HEK293 (cell line): Measurements from ENCODE around the gene NFS1.

Experiments used
- AEBP2 ChIP-seq: fragments of 450-650 bp; formaldehyde crosslinking; IDR thresholded peaks from 2 replicates; pipeline ENCODE4 v1.5.1; 2016; ENCODE audit warnings: missing biosample characterization, missing genetic modification characterization, borderline replicate concordance
- BCL6B ChIP-seq: fragments of 450-650 bp; formaldehyde crosslinking; IDR thresholded peaks from 2 replicates; pipeline ENCODE4 v1.5.1; 2017; ENCODE audit warnings: missing biosample characterization, missing genetic modification characterization
- FEZF1 ChIP-seq: fragments of 450-650 bp; formaldehyde crosslinking; IDR thresholded peaks from 2 replicates; pipeline ENCODE4 v1.5.1; 2016; ENCODE audit warnings: missing biosample characterization, missing genetic modification characterization
- GFI1B ChIP-seq: fragments of 450-650 bp; formaldehyde crosslinking; IDR thresholded peaks from 2 replicates; pipeline ENCODE4 v1.5.1; 2016; ENCODE audit warnings: missing biosample characterization, missing genetic modification characterization
- GLIS2 ChIP-seq: fragments of 450-650 bp; formaldehyde crosslinking; IDR thresholded peaks from 2 replicates; pipeline ENCODE4 v1.5.1; 2016; ENCODE audit warnings: missing biosample characterization, missing genetic modification characterization
- HOXD13 ChIP-seq: sonication (generic); formaldehyde crosslinking; IDR thresholded peaks from 2 replicates; pipeline ENCODE4 v1.8.0; 2022; ENCODE audit warnings: missing genetic modification reagents, borderline replicate concordance
- KLF8 ChIP-seq: fragments of 450-650 bp; formaldehyde crosslinking; IDR thresholded peaks from 2 replicates; pipeline ENCODE4 v1.5.1; 2016; ENCODE audit warnings: missing biosample characterization, missing genetic modification characterization
- KLF9 ChIP-seq: fragments of 450-650 bp; formaldehyde crosslinking; IDR thresholded peaks from 2 replicates; pipeline ENCODE4 v1.5.1; 2016; ENCODE audit warnings: missing biosample characterization, missing genetic modification characterization, low read depth
- PBX3 ChIP-seq: sonication (generic); formaldehyde crosslinking; IDR thresholded peaks from 2 replicates; pipeline ENCODE4 v1.8.1; 2022; ENCODE audit warnings: mild to moderate bottlenecking, moderate library complexity, missing genetic modification reagents
- PRDM6 ChIP-seq: fragments of 450-650 bp; formaldehyde crosslinking; IDR thresholded peaks from 2 replicates; pipeline ENCODE4 v1.5.1; 2017; ENCODE audit warnings: missing biosample characterization, missing genetic modification characterization
- RBAK ChIP-seq: fragments of 450-650 bp; formaldehyde crosslinking; IDR thresholded peaks from 2 replicates; pipeline ENCODE4 v1.5.1; 2016; ENCODE audit warnings: missing biosample characterization, missing genetic modification characterization
- SETDB1 ChIP-seq: IDR thresholded peaks from one replicate; pipeline ENCODE4 v1.6.1; 2017; ENCODE audit warnings: mild to moderate bottlenecking, low read length, moderate library complexity, mixed read lengths; ENCODE audit not compliant: insufficient read length
- SP2 ChIP-seq: fragments of 450-650 bp; formaldehyde crosslinking; IDR thresholded peaks from 2 replicates; pipeline ENCODE4 v1.5.1; 2016; ENCODE audit warnings: missing biosample characterization, missing genetic modification characterization
- YY1 ChIP-seq: fragments of 450-650 bp; formaldehyde crosslinking; IDR thresholded peaks from 2 replicates; pipeline ENCODE4 v1.5.1; 2018; ENCODE audit warnings: missing biosample characterization, missing genetic modification characterization
- ZBTB8A ChIP-seq: fragments of 450-650 bp; formaldehyde crosslinking; IDR thresholded peaks from 2 replicates; pipeline ENCODE4 v1.5.1; 2016; ENCODE audit warnings: missing biosample characterization, missing genetic modification characterization
- ZIC2 ChIP-seq: fragments of 450-650 bp; formaldehyde crosslinking; IDR thresholded peaks from 2 replicates; pipeline ENCODE4 v1.5.1; 2016; ENCODE audit warnings: missing biosample characterization, missing genetic modification characterization
- ZNF2 ChIP-seq: fragments of 450-650 bp; formaldehyde crosslinking; IDR thresholded peaks from 2 replicates; pipeline ENCODE4 v1.5.1; 2016; ENCODE audit warnings: missing biosample characterization, missing genetic modification characterization
- ZNF221 ChIP-seq: fragments of 450-650 bp; formaldehyde crosslinking; IDR thresholded peaks from 2 replicates; pipeline ENCODE4 v1.5.1; 2017; ENCODE audit warnings: missing biosample characterization, missing genetic modification characterization, borderline replicate concordance
- ZNF239 ChIP-seq: fragments of 450-650 bp; formaldehyde crosslinking; IDR thresholded peaks from 2 replicates; pipeline ENCODE4 v1.5.1; 2016; ENCODE audit warnings: missing biosample characterization, missing genetic modification characterization
- ZNF366 ChIP-seq: fragments of 450-650 bp; formaldehyde crosslinking; conservative IDR thresholded peaks from 2 replicates; pipeline ENCODE4 v1.5.1; 2016; ENCODE audit warnings: missing biosample characterization, missing genetic modification characterization
- ZNF391 ChIP-seq: fragments of 450-650 bp; formaldehyde crosslinking; IDR thresholded peaks from 2 replicates; pipeline ENCODE4 v1.5.1; 2016; ENCODE audit warnings: low read depth, missing biosample characterization, missing genetic modification characterization, borderline replicate concordance
- ZNF426 ChIP-seq: fragments of 450-650 bp; formaldehyde crosslinking; IDR thresholded peaks from 2 replicates; pipeline ENCODE4 v1.5.1; 2017; ENCODE audit warnings: missing biosample characterization, missing genetic modification characterization, mild to moderate bottlenecking, inconsistent platforms, moderate library complexity
- ZNF433 ChIP-seq: fragments of 450-650 bp; formaldehyde crosslinking; IDR thresholded peaks from 2 replicates; pipeline ENCODE4 v1.5.1; 2016; ENCODE audit warnings: missing biosample characterization, missing genetic modification characterization, low read depth
- ZNF473 ChIP-seq: fragments of 450-650 bp; formaldehyde crosslinking; IDR thresholded peaks from 2 replicates; pipeline ENCODE4 v1.5.1; 2017; ENCODE audit warnings: missing biosample characterization, missing genetic modification characterization
- ZNF548 ChIP-seq: fragments of 450-650 bp; formaldehyde crosslinking; IDR thresholded peaks from 2 replicates; pipeline ENCODE4 v1.5.1; 2016; ENCODE audit warnings: missing biosample characterization, missing genetic modification characterization
- ZNF555 ChIP-seq: fragments of 450-650 bp; formaldehyde crosslinking; conservative IDR thresholded peaks from 2 replicates; pipeline ENCODE4 v1.5.1; 2017; ENCODE audit warnings: missing biosample characterization, mild to moderate bottlenecking, missing genetic modification characterization, inconsistent platforms
- ZNF596 ChIP-seq: fragments of 450-650 bp; IDR thresholded peaks from 2 replicates; pipeline ENCODE4 v1.5.0; 2018; ENCODE audit warnings: missing biosample characterization, mild to moderate bottlenecking, missing genetic modification characterization, moderate library complexity
- ZNF610 ChIP-seq: fragments of 450-650 bp; formaldehyde crosslinking; IDR thresholded peaks from 2 replicates; pipeline ENCODE4 v1.5.1; 2016; ENCODE audit warnings: missing biosample characterization, missing genetic modification characterization, borderline replicate concordance
- ZNF639 ChIP-seq: fragments of 450-650 bp; formaldehyde crosslinking; IDR thresholded peaks from 2 replicates; pipeline ENCODE4 v1.5.1; 2016; ENCODE audit warnings: missing biosample characterization, missing genetic modification characterization
- ZNF654 ChIP-seq: fragments of 450-650 bp; formaldehyde crosslinking; IDR thresholded peaks from 2 replicates; pipeline ENCODE4 v1.5.1; 2016; ENCODE audit warnings: low read depth, missing biosample characterization, missing genetic modification characterization
- ZNF664 ChIP-seq: fragments of 450-650 bp; formaldehyde crosslinking; IDR thresholded peaks from 2 replicates; pipeline ENCODE4 v1.5.1; 2016; ENCODE audit warnings: missing biosample characterization, missing genetic modification characterization
- ZNF670 ChIP-seq: fragments of 450-650 bp; formaldehyde crosslinking; IDR thresholded peaks from 2 replicates; pipeline ENCODE4 v1.5.1; 2016; ENCODE audit warnings: missing biosample characterization, missing genetic modification characterization, low read depth
- ZNF701 ChIP-seq: fragments of 450-650 bp; formaldehyde crosslinking; IDR thresholded peaks from 2 replicates; pipeline ENCODE4 v1.5.1; 2016; ENCODE audit warnings: missing biosample characterization, missing genetic modification characterization
- ZNF747 ChIP-seq: fragments of 450-650 bp; formaldehyde crosslinking; IDR thresholded peaks from 2 replicates; pipeline ENCODE4 v1.5.1; 2016; ENCODE audit warnings: missing biosample characterization, missing genetic modification characterization
- ZNF785 ChIP-seq: fragments of 450-650 bp; formaldehyde crosslinking; IDR thresholded peaks from 2 replicates; pipeline ENCODE4 v1.5.1; 2016; ENCODE audit warnings: missing biosample characterization, missing genetic modification characterization
- ZSCAN16 ChIP-seq: fragments of 450-650 bp; formaldehyde crosslinking; IDR thresholded peaks from 2 replicates; pipeline ENCODE4 v1.5.1; 2016; ENCODE audit warnings: missing biosample characterization, missing genetic modification characterization

The NFS1 gene

GRCh38 chr20:35742741-35743523 is 43.8 kb upstream of the NFS1 start (continued):
- TF ChIP-seq PBX3 (CRISPR knock-in tag) (no peak), ZNF433 (tag by site-specific recombination) (no peak), ZNF426 (tag by site-specific recombination) (no peak), ZNF239 (no peak), ZNF555 (tag by site-specific recombination) (no peak), ZNF610 (tag by site-specific recombination) (no peak), ZIC2 (no peak), SP2 (tag by site-specific recombination) (no peak), ZSCAN16 (tag by site-specific recombination) (no peak), ZNF654 (tag by site-specific recombination) (no peak), ZNF785 (tag by site-specific recombination) (no peak), ZNF2 (tag by site-specific recombination) (no peak), KLF9 (no peak), ZNF366 (no peak), GLIS2 (tag by site-specific recombination) (no peak), FEZF1 (tag by site-specific recombination) (peak; percentile 45), ZNF701 (tag by site-specific recombination) (no peak), PRDM6 (tag by site-specific recombination) (0 out of 2 replicates have a peak, but pooled peaks have one; percentile 12), ZNF639 (tag by site-specific recombination) (no peak), ZNF548 (tag by site-specific recombination) (no peak), ZNF747 (tag by site-specific recombination) (no peak), KLF8 (tag by site-specific recombination) (no peak; the same call in 1 of the 2 replicates), ZNF670 (tag by site-specific recombination) (no peak), ZBTB8A (no peak), RBAK (no peak), HOXD13 (CRISPR knock-in tag) (no peak), ZNF221 (tag by site-specific recombination) (no peak), ZNF473 (tag by site-specific recombination) (no peak), YY1 (tag by site-specific recombination) (no peak), GFI1B (tag by site-specific recombination) (peak; percentile 66; the same call in 1 of the 2 replicates), ZNF664 (tag by site-specific recombination) (peak; percentile 93), AEBP2 (tag by site-specific recombination) (no peak), BCL6B (tag by site-specific recombination) (no peak), ZNF391 (tag by site-specific recombination) (no peak), ZNF596 (tag by site-specific recombination) (no peak), SETDB1 (no peak)
